GM19324 (cell line): ENCODE data around the gene SLC47A2.

Source experiments
- ATAC-seq: cut with Tn5 transposase; IDR thresholded peaks from one replicate; pipeline ENCODE4 v1.9.1; 2021; ENCODE audit warnings: mild to moderate bottlenecking, moderate library complexity; ENCODE audit not compliant: unreplicated experiment, low FRiP score

Gene SLC47A2

DNA sequence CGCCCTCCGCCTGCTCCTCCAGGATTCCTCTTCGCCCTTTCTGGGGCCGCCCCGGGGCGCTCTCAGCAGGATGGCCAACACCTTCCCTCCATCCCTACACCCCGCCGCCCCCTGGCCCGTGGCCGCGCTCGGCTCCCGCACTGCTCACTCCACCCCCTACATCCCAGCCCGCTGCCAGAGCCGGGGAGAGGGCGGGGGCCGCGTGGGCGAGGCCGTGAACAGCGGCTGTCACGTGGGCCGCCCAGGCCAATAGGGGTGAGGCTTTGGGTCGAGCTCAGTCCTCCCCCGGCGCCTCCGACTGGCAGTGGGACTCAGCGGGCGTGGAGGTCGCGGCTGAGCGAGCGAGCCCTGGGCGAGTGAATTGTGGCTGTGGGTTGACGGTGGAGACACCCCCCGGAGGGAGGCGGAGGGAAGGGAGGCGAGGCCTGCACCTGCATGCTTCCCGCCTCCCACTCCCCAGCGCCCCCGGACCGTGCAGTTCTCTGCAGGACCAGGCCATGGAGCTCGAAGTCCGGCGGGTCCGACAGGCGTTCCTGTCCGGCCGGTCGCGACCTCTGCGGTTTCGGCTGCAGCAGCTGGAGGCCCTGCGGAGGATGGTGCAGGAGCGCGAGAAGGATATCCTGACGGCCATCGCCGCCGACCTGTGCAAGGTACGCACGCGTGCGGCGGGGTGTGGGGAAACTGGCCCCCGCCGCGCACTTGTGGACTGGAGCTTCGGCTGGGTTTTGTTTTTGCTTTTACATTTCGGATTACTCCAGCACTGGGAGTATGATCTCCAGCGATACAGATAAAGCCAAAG is 67.7 kb downstream of the SLC47A2 start, which contains the start of gene ALDH3A2:
Gene ALDH3A2 (plus strand): TSS at position 277 of the 799 bp plus-strand sequence. CDS start 221 bp downstream, at position 498.
- ATAC-seq: peak; percentile 93

DNA sequence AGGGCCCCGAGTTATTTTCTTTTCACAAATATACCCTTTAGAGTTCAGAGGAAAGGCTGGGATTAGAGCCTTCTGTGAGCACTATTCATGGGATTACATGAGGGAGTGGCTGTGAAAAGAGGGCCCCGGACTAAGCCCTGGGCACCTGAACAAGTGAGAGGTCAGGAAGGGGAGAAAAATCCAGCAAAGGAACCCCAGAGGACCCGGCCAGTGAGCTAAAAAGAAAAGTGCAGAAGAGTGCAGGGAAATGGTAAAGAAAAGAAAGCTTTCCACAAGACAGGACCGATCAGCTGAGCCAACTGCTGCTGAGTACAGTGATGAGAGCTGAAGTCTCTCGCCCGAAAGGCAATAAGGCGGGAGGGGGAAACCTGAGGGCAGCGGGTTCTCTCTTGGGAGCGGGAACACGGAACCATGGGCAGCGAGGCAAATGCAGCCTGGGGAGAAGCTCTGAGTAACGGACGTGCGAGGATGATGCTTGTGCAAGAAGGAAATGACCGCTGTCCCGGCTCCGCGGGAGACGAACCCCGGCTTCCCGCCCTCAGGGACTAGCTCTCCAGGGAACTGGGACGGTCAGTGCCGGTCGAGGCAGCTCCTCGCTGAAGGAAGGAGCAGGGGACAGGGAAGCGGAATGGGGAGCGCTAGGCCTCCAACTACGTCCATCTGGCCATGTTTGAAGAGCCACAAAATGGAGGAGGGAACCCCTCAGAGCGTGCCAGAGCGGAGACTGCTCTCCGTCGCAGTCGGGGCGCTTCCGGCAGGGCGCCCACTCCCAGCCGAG is 68.5 kb downstream of the SLC47A2 start:
- ATAC-seq: peak; percentile 1

GRCh38 chr17:19646788-19647696 is 69.3 kb downstream of the SLC47A2 start:
- ATAC-seq: no peak

- ATAC-seq: no peak
Measured at GRCh38 chr17:19645734-19646201, 70.6 kb downstream of the SLC47A2 start.

DNA sequence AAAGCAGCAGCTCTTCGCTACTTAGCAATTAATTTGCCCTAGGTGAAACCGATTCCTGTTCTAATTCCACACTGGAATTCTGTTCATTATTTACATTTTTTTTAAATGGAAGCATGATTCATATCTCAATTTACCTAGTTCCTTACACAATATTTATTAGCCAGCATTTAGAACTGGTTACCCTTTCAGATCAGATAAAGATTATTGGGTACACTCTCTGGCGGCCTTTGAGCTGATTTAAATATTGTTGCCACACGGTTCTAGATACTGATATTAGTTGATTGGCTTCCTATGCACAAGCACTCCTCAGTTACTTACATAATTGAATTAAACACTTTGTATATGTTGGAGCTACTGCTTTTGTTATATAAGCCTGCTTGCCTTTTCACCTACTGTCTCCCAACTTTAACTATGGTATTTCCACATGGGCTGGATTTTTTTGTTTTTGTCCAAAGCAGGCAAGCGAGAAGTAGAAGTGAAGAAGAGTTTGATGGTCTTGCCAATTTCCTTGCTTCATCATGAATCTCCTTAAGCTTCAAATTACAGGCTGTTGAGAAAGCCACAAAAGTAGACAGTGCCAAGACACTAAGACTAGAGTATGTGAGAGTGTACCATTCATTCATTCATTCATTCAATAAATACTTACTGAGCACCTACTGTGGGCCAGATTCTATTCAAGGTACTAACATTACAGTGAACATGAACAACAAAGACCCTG is 71.7 kb downstream of the SLC47A2 start:
- ATAC-seq: no peak

DNA sequence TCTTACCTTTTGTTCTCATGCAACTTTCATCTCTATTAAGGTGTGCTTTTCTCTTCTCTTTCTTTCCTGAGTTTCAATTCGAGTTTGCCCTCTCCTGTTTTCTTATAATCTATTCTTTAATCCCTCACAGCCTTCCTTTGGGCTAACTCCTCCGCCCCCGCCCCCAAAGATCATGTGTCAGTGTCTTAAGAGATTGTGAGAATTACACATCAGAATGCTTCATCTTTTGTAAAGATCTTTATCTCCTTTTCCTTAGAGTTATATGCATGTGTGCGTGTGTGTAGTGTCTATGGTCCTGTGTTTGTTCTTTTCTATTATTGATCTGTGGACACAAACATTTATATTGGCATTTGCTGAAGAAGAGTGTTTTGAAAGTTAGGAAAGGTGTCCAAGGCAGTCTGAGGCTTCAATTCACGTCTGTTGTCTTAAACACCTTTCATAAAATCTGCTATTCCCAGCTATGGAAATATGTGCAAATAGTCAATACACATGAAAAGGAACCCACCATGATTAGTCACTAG is 74.0 kb downstream of the SLC47A2 start:
- ATAC-seq: no peak

DNA sequence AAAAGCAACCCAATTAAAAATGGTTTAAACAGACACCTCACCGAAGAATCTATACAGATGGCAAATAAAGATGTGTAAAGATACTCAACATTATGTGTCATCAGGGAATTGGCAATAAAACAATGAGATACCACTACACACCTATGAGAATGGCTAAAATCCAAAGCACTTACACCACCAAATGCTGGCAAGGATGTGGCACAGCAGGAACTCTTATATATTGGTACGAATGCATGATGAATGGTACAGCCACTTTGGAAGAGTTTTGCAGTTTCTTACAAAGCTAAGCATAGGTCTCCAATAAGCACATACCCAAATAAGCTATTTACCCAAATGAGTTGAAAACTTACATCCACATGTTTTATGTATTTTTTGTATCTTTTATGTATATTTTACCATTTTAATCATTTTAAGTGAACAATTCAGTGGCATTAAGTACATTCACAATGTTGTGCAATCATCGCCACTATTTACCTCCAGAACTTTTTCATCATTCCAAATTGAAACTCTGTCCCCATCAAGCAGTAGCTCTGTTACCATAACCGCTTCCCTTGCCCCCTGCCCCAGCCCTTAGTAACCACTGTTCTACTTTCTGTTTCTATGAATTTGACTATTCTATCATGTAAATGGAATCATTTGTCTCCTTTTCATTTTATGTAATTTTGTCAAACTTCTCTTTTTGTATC is 74.6 kb downstream of the SLC47A2 start:
- ATAC-seq: no peak

DNA sequence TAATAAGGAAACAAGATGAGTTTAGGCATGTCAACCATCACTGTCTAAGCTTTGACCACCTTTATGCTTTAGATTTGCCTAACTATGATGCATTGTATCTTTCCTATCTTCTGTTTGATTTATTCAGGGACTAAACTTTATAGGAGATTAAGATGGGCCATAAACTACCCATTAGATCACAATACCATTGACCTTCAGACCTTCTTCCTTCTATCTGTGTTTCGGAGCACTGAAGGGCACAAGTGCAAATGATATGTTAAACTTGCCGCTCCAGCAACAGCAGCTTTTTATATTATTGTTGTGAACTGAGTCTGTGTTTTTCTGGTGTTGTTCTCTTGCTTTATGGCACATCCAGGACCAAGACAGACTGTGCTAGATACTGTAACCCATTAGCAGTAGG is 84.5 kb downstream of the SLC47A2 start:
- ATAC-seq: no peak

GRCh38 chr17:19630661-19631060 is 85.7 kb downstream of the SLC47A2 start:
- no peak for ATAC-seq

GRCh38 chr17:19630035-19630434 is 86.3 kb downstream of the SLC47A2 start:
- no peak for ATAC-seq

DNA sequence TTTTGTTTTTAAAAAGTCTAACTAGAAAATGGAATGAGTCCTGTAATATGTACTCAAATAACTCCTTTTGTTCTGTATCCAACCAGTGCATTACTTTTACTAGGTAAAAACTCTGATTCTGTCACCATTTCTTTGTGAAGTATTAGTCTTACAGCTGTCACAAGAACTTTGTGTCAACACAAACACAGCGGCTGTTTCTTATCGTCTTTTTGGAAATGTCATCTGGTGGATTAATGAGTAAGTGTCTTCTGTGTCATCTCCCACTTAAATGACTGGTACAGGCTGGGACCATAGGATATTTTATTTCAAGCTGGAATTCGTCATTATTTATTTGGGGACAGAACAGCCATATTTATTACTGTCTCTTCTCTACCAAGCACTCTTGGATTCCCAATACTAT is 86.9 kb downstream of the SLC47A2 start:
- ATAC-seq: no peak
